A204.1 (cell line): ENCODE data around the gene SMAD3.
"Not testable (repeated sequence)": the region's sequence is repeated elsewhere in the genome, so short reads cannot be mapped to it uniquely, and the experiment has no call there.

Source experiments
- FAIRE-seq: peaks from 2 replicates; lab custom pipeline; 2012; peaks lifted over from hg19 to GRCh38; lab: Jason Lieb, UNC

The SMAD3 gene

DNA sequence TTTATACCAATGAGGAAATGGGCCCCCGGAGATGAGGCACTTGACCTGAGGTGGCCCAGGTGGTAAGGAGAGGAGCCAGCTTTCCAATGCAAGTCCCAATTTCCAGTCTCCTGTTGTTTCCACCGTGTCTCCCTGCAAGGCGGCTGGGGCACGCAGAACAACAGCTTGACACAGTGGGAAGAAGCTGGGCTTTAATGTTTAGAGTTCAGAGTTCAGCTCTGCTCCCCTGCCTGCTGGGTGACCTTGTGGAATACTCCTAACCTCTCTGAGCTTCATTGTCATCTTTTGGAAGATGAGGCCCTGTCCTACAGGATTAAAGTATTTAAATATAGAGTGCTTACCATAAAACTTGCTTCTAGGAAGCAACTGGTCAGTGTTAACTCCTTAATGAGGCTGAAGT, 80.3 kb downstream of the SMAD3 start:
- FAIRE-seq, result no peak

DNA sequence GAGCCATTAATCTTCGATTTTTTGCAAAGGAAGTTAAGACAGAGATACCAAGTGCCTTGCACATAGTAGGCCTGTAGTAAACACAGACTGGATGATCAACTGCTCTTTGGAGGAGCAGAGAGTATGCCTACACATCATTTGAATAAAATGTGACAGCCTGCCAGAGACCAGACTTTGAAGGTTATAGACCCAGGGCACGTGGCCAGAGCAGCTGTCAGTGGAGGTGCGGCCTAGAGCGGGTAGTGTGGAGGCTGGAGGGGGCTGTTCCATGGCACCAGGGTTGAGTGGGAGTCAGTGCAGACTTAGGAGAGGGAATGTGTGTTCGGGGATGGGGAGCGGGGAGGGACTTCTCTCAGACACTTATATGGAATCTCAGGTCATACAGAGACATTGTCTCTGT, 80.8 kb downstream of the SMAD3 start:
- no peak for FAIRE-seq

DNA sequence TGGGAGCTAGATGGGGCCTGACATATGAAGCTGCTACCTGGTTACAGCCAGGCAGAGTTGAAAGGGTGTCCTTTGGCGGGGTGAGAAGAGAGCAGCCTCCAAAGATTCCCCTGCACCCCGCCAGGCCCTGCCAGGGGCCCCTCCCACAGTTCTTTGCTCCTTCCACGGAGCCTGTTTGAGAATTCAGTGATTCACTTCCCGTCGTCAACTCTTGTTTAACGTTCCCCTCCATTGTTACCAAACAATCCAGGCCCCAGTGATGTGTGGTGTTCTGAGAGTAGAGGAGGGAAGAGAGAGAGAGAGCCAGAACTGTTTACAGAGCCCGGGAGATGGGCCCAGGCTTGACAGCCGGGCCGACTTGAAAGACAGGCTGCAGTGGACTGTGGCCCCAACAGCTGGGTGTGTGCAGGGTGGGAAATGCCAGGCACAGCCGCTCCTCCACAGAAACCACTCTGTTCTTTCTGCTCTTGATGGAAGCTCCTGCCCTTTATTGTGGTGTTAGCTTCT, 81.5 kb downstream of the SMAD3 start:
- no peak for FAIRE-seq

DNA sequence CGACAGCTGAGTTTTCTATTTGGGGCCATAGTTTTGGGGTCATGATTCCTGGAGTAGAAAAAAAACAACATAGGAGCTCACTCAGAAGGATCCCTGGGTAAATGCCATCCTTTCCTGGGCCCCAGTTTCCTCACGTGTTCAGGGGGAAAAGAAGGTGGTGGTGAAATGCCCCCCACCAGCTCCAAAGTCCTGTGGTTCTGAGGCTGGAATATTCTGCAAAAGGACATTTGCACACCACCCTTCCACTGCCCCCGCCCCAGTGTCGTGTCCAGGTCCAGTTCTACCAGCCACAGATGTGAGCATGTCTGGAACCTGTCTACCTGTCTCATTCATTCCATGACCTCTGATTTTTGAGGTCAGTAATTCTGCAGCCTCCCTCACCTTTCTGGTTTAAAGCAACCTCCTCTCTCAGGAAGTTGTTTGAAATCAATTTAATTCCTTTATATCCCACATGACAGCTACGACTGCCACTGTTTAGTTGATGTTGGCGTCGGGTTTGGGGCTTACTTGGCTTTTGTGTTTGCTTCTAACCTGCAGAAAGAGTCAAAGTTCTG, 82.1 kb downstream of the SMAD3 start:
- FAIRE-seq, result no peak

DNA sequence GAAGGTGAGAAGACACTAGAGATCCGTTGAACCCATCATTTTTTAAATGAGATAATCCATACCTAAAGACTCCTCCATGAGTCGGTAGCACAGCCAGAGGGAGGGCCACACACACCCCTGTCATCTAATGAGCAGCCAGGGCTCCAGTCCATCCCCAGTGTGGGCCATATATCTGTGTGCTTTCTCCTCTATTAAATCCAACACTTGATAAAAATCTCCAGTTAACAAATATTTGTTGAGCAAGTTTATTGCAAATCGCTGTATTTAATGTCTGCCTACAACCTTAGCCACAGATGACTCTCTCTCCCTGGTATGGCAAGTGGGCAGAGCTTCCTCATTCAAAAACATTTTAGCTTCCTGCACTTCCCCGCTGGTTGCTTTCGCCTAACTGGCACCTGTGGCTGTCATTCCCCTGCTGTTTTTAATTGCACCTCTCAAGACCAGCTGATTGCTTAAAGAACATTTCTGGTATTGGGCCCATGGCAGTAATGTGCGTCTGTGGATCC, 82.8 kb downstream of the SMAD3 start:
- FAIRE-seq, result no peak

DNA sequence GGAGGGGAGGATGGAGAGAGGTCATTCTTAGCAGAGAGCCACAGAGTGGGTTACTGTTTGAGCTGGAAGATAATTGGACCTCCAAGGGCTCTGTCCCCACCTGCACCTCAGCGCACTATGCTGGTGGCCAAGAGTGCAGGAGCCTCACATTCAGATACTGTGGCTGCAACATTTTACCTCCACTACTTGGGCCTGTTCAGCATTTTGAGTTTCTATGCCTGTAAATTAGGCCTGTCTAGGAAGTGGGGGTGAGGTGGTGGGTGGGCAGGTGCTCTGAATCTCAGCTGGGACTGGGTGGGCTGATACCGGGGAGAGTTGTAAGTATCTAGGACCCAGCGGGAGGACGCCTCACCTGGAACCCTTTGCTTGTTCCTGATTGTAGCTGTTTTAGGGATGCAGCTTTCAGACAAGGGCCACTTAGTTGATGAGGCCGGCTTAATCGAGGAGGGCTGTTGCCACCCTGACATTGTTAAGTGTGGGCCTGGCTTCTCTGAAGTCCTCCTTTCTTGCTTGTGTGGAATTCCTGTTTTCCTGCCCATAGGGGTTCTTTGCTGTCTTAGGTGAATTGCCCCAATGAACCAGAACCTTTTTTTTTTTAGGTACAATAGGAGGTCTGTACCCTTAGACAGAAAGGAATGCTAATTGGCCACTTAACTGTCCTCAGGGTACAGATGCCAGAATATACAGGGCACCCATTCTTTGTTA, 83.8 kb downstream of the SMAD3 start:
- FAIRE-seq, result no peak

DNA sequence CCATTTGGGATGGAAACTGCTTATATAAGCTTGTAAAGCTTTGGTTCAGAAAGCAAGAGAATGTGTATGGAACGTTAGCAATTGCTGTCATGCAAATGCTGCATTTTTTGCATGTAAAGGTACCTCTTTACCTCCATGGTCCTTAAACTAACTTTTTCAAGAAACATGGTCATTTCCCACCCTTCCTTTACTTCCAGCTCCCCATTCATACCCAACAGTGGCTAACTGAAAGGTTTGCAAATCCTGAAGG, 84.3 kb downstream of the SMAD3 start:
- no peak for FAIRE-seq

DNA sequence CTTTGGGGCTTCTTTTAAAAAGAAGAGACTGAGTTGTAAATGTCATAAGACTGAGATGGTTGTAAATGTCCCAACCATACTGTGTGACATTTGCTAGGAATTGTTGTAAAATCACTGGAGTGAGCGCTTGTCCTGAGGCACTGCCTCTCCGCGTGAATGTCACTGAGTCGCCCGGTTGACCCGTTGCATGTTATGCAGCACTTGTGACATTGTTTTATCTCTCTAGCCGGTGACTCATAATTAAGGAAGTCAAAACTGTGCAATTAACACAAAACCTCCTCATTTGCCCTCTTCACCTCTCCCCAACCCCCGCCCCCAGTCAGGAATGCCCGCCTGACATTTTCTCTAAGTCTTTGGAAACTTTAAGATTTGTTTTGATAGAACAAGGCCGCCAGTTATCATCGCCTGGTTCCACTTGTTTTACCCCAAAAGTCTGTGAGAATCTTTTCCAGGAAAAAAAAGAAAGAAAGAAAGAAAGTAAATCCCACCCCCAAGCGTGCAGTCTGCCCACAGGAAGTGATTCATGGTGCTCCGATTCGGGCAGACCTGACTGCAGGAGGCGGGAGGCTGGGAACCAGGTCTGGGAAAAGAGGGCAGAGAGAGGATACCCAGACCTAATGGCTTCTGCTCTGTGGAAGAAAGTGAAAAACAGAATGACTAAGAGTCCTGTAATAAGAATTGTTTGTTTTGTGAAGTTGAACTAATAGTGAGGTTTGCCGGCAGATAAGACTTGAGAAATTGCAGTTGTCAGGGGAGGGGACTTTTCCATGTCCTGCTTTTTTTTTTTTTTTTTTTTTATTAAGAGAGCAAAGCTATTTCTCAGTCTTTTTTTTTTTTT, 84.8 kb downstream of the SMAD3 start:
- peak; percentile 39 for FAIRE-seq

DNA sequence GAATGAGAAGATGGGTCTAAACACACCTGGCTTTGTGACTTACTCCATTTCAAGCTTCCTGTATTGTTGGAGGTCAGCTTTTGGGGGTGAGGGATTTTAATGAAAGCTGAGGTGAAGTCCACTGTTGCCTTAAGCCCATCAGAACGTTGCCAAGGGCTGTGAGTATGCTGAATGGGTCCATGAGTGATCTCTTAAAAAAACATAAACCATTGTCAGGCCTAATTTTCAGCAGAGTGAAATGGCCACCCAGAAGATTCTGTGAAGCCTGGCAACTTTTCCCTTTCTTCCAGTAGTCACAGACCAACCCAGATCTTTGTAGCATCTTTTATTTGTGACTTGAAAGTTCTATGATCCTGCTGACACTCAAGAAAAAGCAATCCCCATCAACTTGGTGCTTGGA, 87.0 kb downstream of the SMAD3 start:
- no peak for FAIRE-seq

DNA sequence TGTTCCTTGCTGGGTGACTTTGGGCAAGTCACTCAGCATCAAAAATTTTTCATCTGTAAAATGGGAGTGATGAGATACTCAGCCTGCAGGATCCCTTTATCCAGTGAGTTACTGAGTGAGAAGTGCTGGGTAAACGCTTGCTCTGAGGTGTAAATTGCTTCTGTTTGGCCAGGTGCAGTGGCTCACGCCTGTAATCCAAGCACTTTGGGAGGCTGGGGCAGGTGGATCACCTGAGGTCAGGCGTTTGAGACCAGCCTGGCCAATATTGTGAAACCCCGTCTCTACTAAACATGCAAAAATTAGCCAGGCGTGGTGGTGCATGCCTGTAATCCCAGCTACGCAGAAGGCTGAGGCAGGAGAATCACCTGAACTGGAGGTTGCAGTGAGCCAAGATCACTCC, 87.6 kb downstream of the SMAD3 start:
- not testable (repeated sequence) for FAIRE-seq

DNA sequence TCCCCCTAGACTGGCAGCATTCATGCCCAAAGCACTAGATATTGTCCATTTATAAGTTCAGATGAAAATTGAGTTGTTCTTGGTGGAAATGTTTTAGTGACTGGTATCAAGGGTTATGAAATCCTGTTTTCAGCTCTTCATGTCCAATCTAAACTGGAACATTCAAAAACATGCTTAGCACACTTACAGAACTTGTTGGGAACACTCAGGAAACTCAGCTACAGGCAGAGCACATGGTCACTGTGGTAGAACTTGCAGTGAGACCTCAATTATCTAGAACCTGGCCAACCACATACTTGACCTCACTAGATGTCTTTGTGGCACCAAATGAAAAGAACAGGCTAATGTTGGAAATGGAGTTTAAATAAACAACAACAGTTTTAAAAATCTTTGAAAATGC, 88.8 kb downstream of the SMAD3 start:
- no peak for FAIRE-seq

DNA sequence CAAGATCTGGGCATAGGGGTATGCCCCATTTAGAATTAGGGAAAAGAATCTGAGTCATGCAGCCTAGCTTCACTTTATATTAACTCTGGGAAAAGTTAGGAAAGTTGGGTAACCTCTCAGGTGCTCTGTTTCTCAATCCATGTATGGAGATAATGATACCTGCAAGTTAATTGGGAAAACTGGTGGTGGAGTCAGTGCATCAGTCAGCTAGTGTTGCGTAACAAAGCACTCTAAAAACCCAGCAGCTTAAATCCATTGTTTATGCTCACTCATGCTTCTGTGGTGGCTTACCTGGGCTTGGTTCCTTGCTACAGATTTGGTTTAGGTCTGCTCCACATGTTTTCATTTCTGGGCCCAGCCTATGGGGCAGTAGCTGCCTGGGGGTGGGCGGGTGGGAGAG, 91.0 kb downstream of the SMAD3 start:
- no peak for FAIRE-seq

DNA sequence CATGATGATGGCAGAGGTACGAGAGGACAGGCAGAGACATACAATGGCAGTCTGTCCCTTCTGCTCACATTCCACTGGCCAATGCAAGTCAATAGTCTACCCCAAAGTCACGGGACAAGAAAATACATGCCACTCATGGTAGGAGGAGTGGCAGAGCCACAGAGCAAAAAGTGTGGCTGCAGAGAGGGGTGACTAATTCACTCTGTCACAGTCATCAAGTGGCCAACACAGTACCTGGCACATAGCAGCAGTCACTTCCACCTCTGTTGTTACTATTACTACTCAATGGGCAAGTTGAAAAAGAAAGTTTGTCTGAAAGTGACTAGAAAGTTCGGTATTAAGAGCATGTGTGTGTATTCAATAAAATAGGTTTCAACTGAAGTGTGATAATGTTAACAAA, 91.4 kb downstream of the SMAD3 start:
- no peak for FAIRE-seq

DNA sequence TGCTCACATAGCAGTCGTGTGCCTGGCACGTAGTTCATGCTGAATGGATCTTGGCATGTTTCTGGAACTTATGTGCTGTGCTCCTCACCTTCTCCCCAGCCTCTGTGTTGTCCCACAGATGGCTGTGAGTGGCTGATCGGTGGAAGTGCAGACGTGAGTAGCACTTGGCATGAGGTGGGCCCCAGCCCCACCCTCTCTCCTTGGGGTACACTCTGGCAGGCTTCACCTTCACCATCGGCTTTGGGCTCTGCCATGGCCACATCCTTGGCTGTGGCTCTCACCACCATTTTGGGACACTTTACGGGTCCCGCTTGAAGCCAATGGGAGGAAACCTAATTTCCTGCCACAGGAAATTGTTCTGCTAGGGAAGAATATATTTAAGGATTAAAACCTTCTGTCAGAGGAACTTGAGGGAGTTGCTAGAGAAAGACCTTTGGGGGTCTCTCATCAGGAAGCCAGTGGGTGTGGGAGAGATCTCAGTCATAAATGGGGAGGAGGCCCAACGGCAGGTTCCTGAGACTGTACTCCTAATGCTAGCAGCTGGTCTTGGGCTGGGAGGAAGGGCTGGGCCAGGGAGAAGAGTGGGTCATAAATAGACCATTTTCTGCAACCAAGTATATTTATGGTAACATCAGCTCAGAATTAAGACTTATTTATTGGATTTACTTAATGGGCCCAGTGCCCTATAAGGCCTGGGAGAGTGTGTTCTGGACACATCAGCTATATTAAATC, 92.3 kb downstream of the SMAD3 start:
- no peak for FAIRE-seq

DNA sequence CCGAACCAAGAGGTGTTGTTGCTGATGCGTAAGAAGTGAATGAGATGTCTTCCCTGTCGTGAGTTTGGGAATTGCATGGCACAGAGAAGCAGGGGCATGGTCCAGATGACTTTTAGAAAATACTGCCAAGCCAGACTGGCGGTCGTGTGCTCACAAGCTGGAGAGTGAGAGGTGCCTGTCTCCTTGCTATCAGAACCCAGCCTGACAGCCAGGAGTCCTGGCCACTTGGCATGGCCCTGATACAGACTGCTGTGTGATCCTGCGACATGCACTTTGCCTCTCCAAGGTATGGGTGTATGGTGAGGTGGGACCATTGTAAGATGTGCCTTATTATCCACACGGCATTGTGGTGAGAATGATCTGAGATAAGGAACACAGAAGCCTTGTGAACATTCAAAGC, 93.0 kb downstream of the SMAD3 start:
- FAIRE-seq, result no peak

DNA sequence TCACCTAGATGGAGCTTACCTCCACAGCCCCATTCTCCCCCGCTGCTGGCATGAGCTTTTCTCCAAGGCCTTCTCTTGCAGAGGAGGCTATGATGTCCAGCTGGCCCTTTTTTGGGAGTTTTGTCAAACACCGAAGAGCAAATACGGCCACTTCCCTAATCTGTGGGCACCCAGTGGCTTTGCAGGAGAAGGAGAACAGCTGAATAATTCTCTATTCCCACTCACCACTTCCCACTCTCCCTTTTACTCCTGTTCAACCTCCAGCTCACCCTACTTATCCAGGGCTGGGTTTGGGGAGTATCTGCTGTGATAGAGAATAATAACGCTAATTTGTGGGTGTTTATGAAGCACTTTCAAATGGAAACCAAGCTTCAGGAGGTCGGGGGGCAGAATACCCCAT, 96.0 kb downstream of the SMAD3 start:
- FAIRE-seq, result no peak

DNA sequence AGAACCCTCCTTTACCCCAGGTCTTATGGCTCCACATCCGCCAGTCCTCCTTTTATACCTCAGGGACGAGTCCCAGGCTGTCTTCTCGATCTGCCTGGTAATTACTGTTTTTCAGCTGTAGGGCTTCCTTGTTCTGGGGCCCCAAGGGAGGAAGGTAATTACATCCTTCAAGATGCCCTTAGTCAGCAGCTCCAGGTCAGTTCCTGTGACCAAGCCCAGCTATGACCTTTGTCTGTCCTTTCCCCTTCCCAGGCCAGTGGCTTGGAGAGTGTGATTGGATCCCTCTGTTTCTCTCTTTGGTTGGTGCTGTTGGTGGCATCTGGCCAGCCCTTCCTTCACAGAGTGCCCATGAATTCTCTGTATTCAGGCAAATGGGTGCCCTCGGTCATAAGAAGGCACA, 96.5 kb downstream of the SMAD3 start:
- no peak for FAIRE-seq

DNA sequence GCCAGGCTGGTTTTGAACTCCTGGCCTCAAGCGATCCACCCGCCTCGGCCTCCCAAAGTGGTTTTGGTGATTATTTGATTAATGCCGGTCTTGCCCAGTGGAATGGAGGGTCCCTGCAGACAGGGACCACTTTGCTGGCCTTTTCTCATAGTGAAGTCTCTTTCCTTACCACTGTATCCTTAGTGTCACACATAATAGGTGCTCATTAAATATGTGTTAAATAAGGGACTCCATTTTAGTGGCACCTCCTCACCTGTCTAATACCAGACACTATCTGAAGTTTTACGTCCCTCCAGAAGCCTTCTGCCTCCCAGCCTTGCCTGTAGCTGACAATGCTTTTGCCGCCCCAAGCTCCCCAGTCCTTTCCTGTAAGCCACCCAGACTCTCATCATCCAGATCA, 97.8 kb downstream of the SMAD3 start:
- no peak for FAIRE-seq

DNA sequence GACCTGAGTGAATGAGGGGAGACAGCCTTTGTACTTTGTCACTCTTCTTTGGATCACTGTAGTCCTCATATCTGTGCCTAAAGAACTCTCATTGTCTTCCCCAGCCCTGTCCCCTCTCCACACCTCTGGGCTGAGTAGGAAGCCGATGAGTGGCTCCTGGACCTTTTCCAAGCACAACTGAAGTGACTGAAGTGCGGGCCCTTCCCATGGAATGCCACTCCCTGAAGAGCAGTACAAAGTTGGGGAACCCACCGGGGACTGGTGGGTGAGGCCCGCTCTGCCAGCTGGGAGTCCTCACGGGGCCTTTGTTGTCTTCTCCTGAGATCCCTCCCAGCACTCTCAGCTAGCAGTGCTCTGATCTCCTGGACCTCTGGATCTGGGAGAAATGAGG, 99.0 kb downstream of the SMAD3 start:
- no peak for FAIRE-seq

DNA sequence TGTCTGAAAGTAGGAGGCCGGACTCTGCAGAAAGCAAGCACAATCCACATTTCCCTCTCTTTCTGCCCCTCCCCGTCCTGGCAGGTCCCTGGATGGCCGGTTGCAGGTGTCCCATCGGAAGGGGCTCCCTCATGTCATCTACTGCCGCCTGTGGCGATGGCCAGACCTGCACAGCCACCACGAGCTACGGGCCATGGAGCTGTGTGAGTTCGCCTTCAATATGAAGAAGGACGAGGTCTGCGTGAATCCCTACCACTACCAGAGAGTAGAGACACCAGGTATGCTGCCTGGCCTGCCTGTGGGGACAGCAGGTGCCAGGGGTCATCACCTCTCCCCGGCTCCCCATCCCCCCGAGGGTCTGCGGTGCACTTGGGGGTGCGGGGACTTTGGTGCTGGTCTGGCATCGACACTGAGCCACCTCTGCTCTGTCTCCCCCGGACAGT, 99.4 kb downstream of the SMAD3 start:
- no peak for FAIRE-seq

DNA sequence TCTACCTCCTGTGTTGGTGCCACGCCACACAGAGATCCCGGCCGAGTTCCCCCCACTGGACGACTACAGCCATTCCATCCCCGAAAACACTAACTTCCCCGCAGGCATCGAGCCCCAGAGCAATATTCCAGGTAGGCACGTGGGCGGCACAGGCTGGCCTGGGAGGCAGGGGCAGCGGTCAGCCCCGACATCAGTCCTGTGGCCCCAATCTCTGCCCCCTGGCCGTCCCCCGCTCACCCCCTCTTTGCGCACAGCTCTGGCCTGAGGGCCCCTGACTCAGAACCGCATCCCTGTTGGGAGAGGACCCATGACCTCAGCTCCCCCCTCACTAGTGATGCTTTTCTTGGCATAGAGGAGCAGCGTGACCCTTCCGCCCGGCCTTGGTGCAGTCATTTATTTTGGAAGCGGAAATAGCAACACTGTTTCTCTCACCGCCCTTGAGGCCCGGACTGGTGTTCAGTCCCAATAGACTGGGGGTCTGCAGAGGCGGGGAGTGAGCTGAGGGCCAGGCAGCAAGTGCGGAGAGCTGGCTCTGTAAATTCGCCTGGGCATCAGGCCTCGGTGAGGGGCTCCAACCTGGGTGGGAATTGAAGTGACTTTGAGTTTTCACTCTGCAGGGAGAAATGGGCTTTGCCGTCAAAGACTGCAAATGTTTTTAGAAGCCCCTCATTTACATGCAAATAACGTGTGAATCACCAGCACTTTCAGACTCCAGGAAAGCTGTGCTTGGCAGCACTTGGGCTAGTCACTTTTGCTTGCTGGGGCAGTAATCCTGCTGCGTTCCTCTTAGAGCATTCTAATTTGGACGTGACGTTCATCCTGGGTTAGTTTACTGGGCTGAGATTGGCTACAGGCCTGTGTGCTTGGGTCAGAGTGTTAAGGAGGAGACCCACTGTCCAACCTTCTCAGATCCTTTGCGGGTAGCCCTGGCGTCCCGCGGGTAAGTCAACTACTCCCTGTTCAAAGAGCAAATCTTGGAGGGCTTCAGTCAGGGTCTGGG, 100.2 kb downstream of the SMAD3 start:
- FAIRE-seq, result no peak
